H4 (cell line): Measurements from ENCODE around the gene NEURL2. TPM values are rescaled to one million over a fixed set of nuclear protein-coding genes. Genes with fewer than 3 reads are reported as not detected.
A peak's percentile ranks its signal among the peaks of the same experiment; 100 is the strongest.
"Not testable (repeated sequence)": the region's sequence is repeated elsewhere in the genome, so short reads cannot be mapped to it uniquely, and the experiment has no call there.

Experiments used
- DNase-seq: peaks from one replicate; pipeline ENCODE4 v3.0.0-alpha.2; 2015; ENCODE audit warnings: low spot score
- total RNA-seq: library from RNA; depleted of rRNA; stranded (reverse); fragments of >200 nt; shearing (Covaris generic); gene quantifications from 2 replicates; pipeline ENCODE4 v1.2.3, GENCODE V29; 2014

The NEURL2 gene
- total RNA-seq, 1 experiment from 2014 or later = 0.99 TPM

DNA sequence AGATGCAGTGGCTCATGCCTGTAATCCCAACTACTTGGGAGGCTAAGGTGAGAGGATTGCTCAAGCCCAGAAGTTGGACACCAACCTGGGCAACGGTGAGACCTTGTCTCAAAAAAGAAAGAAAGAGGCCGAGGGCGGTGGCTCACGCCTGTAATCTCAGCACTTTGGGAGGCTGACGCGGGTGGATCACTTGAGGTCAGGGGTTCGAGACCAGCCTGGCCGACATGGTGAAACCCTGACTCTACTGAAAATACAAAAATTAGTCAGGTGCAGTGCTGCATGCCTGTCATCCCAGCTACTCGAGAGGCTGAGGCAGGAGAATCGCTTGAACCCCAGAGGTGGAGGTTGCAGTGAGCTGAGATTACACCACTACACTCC is 16.9 kb downstream of the NEURL2 start:
- DNase-seq = not testable (repeated sequence)

- no peak for DNase-seq
Observed at GRCh38 chr20:45873409-45874103, 17.5 kb downstream of the NEURL2 start.

DNA sequence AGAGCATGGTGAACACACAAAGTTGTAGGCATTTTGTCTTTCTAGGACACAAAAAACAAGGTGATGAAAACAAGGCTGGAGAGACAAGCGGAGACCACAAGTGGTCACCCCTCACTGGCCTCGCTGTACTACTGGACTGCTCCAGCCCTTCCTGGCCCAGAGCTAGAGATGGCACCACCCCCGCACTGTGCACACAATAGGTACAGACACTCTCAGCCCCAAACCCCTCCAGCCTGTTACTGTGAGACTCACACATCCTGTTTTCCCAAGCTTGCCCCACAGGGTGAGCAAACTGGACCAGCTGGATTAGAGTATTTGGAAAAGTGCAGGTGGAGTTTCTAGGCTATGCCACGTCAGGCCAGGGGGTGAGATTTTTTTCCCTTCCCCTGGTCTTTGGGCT is 18.4 kb downstream of the NEURL2 start:
- no peak for DNase-seq

- no peak for DNase-seq
Observed at GRCh38 chr20:45867819-45868176, 23.2 kb downstream of the NEURL2 start.

GRCh38 chr20:45867136-45867818 is 23.7 kb downstream of the NEURL2 start:
- DNase-seq = no peak

GRCh38 chr20:45866454-45866853 is 24.6 kb downstream of the NEURL2 start:
- no peak for DNase-seq

DNA sequence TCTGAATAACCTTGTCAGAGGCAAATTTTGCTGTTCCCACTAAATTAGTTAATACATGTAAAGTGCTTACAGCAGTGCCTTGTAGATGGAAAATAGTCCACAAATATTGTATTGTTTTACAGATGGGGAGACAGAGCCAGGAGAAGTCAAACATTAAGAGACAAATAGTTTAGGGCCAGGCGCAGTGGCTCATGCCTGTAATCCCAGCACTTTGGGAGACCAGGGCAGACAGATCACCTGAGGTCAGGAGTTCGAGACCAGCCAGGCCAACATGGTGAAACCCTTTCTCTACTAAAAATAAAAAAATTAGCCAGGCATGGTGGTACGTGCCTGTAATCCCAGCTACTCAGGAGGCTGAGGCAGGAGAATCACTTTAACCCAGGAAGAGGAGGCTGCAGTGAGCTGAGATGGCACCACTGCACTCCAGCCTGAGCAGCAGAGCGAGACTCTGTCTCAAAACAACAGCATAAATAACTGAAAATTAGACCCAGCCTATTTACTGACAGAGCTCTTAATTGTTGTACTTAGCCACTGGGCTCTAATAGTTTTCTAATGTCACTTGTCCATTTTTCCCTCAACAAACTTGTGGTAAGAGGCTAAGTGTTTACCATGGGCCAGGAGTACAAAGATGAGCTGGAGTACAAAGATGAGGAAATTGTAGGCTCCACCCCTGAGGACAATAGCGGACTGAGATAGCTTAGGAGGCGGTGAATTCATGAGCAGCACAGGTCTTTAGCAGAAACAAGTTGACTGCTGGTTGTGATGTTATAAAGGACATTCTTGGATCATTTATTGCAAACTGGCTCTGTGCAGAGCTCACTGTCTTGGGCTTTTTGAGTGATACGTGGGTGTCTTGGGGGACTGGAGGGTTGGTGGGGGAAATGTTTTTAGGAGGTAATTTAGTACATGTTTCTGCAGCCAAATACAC is 27.2 kb downstream of the NEURL2 start:
- DNase-seq = no peak

- DNase-seq = no peak
Observed at GRCh38 chr20:45861221-45862075, 29.6 kb downstream of the NEURL2 start.

DNA sequence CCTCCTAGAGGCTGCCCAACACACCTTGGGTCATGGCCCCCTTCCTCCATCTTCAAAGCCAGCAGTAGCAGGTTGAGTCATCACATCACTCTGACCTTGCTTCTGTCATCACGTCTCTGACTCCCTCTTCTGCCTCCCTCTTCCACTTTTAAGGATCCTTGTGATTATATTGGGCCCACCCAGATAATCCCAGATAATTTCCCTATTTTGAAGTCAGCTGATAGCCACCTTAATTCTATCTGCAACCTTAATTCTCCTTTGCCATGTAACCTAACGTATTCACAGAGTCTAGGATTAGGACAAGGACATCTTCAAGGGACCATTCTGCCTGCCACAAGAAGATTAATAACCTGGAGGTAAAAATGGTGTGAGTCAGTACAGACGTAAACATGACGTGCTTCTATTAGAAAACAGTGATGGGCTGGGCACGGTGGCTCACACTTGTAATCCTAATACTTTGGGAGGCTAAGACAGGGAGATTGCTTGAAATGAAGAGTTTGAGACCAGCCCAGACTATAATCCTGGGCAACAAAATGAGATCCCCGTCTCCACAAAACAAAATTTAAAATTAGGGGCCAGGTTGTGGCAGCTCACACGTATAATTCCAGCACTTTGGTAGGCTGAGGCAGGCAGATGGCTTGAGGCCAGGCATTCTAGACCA is 30.3 kb downstream of the NEURL2 start:
- DNase-seq = no peak

GRCh38 chr20:45859916-45860315 is 31.1 kb downstream of the NEURL2 start:
- DNase-seq = no peak

DNA sequence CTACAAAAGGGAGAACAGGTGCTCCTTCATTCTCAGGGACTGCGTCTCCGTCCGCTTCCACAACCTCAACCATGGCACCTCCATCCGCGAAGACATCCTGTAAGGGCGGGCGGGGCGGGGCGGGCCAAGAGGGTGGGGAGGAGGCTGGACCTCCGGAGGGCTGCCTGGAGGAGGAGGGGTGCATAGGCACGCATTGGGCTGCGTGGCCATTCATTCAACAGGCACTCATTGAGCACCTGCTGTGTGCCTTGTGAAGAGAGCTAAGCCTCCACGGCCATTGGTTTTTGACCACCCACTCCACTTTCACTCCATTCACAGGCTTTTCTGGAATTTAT is 33.2 kb downstream of the NEURL2 start:
- no peak for DNase-seq

DNA sequence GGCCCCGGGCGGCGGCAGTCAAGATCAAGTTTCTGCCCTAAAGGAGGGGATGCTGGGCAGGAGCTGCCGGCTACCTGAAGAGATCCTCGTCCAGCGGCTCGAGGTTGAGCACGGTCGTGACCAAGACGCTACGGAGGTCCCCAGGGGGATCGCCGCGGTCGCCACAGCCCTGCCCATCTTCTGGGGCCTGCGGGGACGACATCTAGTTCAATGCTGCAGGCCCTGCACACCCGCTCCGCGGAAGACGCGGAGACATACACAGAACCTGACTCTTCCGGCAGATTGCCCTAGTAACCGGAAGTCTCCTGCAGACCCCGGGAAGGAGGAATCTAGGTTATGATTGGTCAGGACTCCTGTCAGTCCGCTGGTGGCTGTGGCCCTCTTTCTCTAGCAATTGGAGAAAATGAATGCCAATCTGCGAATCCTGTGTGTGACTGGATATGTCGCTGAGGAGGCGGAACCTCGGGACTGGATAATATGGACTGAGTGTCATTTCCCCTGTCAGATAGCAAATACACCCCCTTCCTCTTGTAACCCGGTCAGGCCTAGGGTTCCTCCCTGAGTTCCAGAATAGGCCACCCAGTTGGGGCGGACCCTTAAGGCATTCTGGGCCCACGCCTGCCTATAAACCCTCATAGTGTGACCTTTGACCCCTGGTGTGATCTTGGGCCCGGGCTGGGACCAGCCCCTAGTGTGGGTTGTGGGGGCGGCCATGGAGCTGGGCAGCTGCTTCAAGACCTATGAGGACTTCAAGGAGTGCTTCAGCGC is 33.7 kb downstream of the NEURL2 start, which contains the start of the genes ACOT8 and ZSWIM3:
ACOT8 (minus strand) TSS at position 279 of the 768 bp plus-strand sequence; CDS start at position 202, 77 bp downstream.
ZSWIM3 (plus strand) TSS at position 501 of the 768 bp plus-strand sequence; CDS start at position 713, 212 bp downstream.
- DNase-seq = peak; percentile 99

- no peak for DNase-seq
Observed at GRCh38 chr20:45853484-45853883, 37.5 kb downstream of the NEURL2 start.

DNA sequence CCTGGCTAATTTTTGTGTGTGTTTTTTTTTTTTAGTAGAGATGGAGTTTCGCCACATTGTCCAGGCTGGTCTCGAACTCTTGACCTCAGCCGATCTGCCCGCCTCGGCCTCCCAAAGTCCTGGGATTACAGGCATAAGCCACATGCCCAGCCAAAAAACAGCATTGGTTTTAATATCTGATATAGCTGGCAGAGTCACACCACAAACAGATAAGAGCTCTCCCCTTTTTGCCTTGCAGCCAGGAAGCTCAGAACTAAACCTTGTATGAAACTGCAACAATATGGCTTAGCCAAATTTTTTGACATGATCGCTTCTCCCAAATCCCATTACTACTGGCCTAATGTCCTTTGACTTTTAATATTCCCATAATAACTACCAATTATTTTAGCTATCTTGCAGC is 38.7 kb downstream of the NEURL2 start:
- DNase-seq = no peak

- no peak for DNase-seq
Observed at GRCh38 chr20:45851501-45851900, 39.5 kb downstream of the NEURL2 start.

DNA sequence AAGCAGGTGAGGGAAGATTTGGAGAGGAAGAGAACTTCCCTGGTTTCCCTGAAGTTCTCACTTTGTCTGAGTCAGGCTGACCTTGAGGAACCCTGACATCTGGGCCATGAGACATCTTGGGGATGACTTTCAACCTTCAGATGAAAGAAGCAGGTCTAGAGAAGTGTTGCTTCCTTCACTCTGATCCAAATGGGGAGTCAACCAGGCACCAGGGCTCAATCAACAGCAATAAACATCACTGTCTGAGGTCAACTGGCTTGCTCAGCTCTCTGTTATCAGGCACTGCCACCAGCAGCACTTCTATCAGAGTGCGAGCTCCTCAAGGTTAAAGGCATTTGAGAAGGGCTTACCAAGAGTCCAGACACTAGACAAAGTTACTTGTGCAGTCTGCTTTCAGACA is 40.1 kb downstream of the NEURL2 start:
- DNase-seq = no peak

- DNase-seq = no peak
Observed at GRCh38 chr20:45850238-45850637, 40.8 kb downstream of the NEURL2 start.

- DNase-seq = no peak
Observed at GRCh38 chr20:45848969-45849582, 41.9 kb downstream of the NEURL2 start.

DNA sequence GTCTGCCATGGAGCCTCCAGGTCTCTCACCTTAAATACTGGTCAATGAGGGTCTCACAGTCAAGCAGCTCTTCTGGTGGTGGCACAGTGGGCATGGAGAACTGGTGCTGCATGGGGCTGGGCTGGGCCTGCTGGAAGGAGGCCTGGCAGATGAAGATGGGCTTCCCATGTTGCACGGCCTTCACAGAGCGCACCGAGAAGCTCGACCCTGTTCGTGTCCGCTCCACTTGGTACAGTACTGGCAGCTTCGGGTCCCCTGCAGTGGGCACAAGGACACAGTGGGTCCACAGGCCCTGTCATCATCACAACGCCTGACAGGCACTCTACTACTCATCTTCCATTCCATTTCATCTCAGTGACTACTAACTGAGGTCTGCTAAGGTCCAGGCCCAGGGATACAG is 42.6 kb downstream of the NEURL2 start:
- DNase-seq = no peak

DNA sequence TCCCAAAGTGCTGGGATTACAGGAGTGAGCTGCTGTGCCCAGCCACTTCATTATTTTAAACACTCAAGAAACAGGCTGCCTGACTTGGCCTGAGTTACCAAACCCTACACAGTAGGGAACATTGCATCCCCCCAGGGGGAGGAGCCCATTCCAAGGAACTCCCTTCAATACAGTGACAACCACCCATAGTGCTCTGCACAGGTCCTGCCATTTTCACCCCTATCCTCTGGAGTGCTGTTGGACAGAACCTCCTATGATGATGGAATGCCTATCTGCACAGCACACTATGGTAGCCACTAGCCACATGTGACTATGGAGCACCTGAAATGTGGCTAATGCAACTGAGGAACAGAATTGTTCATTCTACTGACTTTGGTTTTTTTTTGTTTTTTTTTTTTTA is 45.6 kb downstream of the NEURL2 start:
- DNase-seq = no peak
